Naive thymus-derived CD8-positive, alpha-beta T cell (primary cell): ENCODE results near the gene MAPK4. TPM values are rescaled to one million over a fixed set of nuclear protein-coding genes. Genes with fewer than 3 reads are reported as not detected.

Source experiments
- ATAC-seq, 2 donors: fragments of 150-1000 bp; cut with Tn5 transposase in 1 of 2; sonication (Bioruptor Pico), chemical (Tn5 transposase) in 1 of 2; 1 replicate in 1 of 2; 2 replicates in 1 of 2; pipeline ENCODE4 v1.10.0; 2021; ENCODE audit warnings: mild to moderate bottlenecking in 2 of 2, moderate library complexity in 2 of 2
- POLR2A ChIA-PET: fragments of 350-600 bp; sonication (Branson Sonifier 250); formaldehyde crosslinking; loops from one replicate; lab custom pipeline; 2021; ENCODE audit warnings: antibody characterized with exemption; lab: Charles Lee
- DNase-seq, 10 donors: peaks; one replicate each; pipeline versions ENCODE4 v3.0.0 to v3.0.0-alpha.2; 2020 to 2022
- H3K27ac Mint-ChIP-seq, 10 donors: one replicate each; pipeline ENCODE4 v1.8.0; 2020 to 2022; ENCODE audit warnings: mild to moderate bottlenecking in 10 of 10, mixed read lengths in 10 of 10, moderate library complexity in 4 of 10, inconsistent platforms in 1 of 10
- H3K27me3 Mint-ChIP-seq, 5 donors: one replicate each; pipeline ENCODE4 v1.8.0; 2021 to 2022; ENCODE audit warnings: mixed read lengths in 5 of 5
- H3K36me3 Mint-ChIP-seq, 3 donors: one replicate each; pipeline ENCODE4 v1.8.0; 2020 to 2022; ENCODE audit warnings: mixed read lengths in 3 of 3, mild to moderate bottlenecking in 2 of 3, inconsistent platforms in 1 of 3
- H3K4me1 Mint-ChIP-seq, 4 donors: one replicate each; pipeline ENCODE4 v1.8.0; 2021 to 2022; ENCODE audit warnings: mixed read lengths in 4 of 4
- H3K4me3 Mint-ChIP-seq, 10 donors: one replicate each; pipeline ENCODE4 v1.8.0; 2020 to 2022; ENCODE audit warnings: mild to moderate bottlenecking in 10 of 10, mixed read lengths in 10 of 10, moderate library complexity in 6 of 10, inconsistent platforms in 1 of 10
- H3K9me3 Mint-ChIP-seq, 9 donors: one replicate each; pipeline ENCODE4 v1.8.0; 2020 to 2022; ENCODE audit warnings: mixed read lengths in 9 of 9, mild to moderate bottlenecking in 3 of 9, inconsistent platforms in 1 of 9, moderate library complexity in 1 of 9
- polyA plus RNA-seq, 3 donors: library from polyadenylated mRNA; unstranded; fragments of 300-500 nt; fragmentation: Illumina TruSeq; gene quantifications; one replicate each; pipeline ENCODE4 v1.2.3, GENCODE V29; 2021
- total RNA-seq, 8 experiments: library from RNA in 2 of 8; stranded (reverse) in 2 of 8; gene quantifications; one replicate each; pipeline ENCODE4 v1.2.3 and lab custom pipeline; 2021 to 2026

The MAPK4 gene
- total and polyA plus RNA-seq, 5 experiments from 2014 or later = 0.39 TPM; not detected in 4

- H3K27ac Mint-ChIP-seq = no peak overlapping the region
- no peaks in the 10 kb centered on the region for H3K36me3 Mint-ChIP-seq
- H3K9me3 Mint-ChIP-seq = peaks cover 0 to 3% (median 0%) of the 10 kb centered on the region in 9 donors
- ATAC-seq (no peak), DNase-seq (no peak)
- POLR2A ChIA-PET = no interaction called here
- no peak overlapping the region for H3K4me3 Mint-ChIP-seq
- peaks cover 0 to 34% (median 7%) of the 10 kb centered on the region in 5 donors for H3K27me3 Mint-ChIP-seq
- peaks cover 0 to 2% (median 0%) of the 10 kb centered on the region in 4 donors for H3K4me1 Mint-ChIP-seq
Measured at GRCh38 chr18:50726960-50727589, 167.2 kb downstream of the MAPK4 start.

- POLR2A ChIA-PET = no interaction called here
- no peak for ATAC-seq
- no peak overlapping the region for H3K27ac Mint-ChIP-seq
- no peaks in the 10 kb centered on the region for H3K36me3 Mint-ChIP-seq
- no peak overlapping the region for H3K4me3 Mint-ChIP-seq
- DNase-seq = no peak
- peaks cover 0 to 27% (median 7%) of the 10 kb centered on the region in 5 donors for H3K27me3 Mint-ChIP-seq
- H3K4me1 Mint-ChIP-seq = peaks cover 0 to 2% (median 0%) of the 10 kb centered on the region in 4 donors
- peaks cover 0 to 3% (median 0%) of the 10 kb centered on the region in 9 donors for H3K9me3 Mint-ChIP-seq
Measured at GRCh38 chr18:50727721-50728471, 168.0 kb downstream of the MAPK4 start.

GRCh38 chr18:50729376-50729775, 169.5 kb downstream of the MAPK4 start:
- DNase-seq = no peak
- peaks cover 0 to 3% (median 0%) of the 10 kb centered on the region in 4 donors for H3K4me1 Mint-ChIP-seq
- ATAC-seq = no peak
- POLR2A ChIA-PET = no interaction called here
- no peak overlapping the region for H3K27ac Mint-ChIP-seq
- H3K9me3 Mint-ChIP-seq = peaks cover 0 to 3% (median 0%) of the 10 kb centered on the region in 9 donors
- peaks cover 0 to 34% (median 7%) of the 10 kb centered on the region in 5 donors for H3K27me3 Mint-ChIP-seq
- H3K4me3 Mint-ChIP-seq = no peak overlapping the region
- H3K36me3 Mint-ChIP-seq = no peaks in the 10 kb centered on the region

GRCh38 chr18:50729986-50730385, 170.1 kb downstream of the MAPK4 start:
- peaks cover 0 to 34% (median 7%) of the 10 kb centered on the region in 5 donors for H3K27me3 Mint-ChIP-seq
- H3K27ac Mint-ChIP-seq = no peak overlapping the region
- H3K4me1 Mint-ChIP-seq = peaks cover 0 to 3% (median 0%) of the 10 kb centered on the region in 4 donors
- peaks cover 0 to 3% (median 0%) of the 10 kb centered on the region in 9 donors for H3K9me3 Mint-ChIP-seq
- no peak overlapping the region for H3K4me3 Mint-ChIP-seq
- POLR2A ChIA-PET = no interaction called here
- DNase-seq (no peak), ATAC-seq (no peak)
- no peaks in the 10 kb centered on the region for H3K36me3 Mint-ChIP-seq

GRCh38 chr18:50734342-50734741, 174.5 kb downstream of the MAPK4 start:
- no peak overlapping the region for H3K27ac Mint-ChIP-seq
- H3K36me3 Mint-ChIP-seq = no peaks in the 10 kb centered on the region
- ATAC-seq = no peak
- peaks cover 0 to 2% (median 0%) of the 10 kb centered on the region in 9 donors for H3K9me3 Mint-ChIP-seq
- H3K4me1 Mint-ChIP-seq = peaks cover 0 to 3% (median 0%) of the 10 kb centered on the region in 4 donors
- H3K4me3 Mint-ChIP-seq = no peak overlapping the region
- POLR2A ChIA-PET = no interaction called here
- peaks cover 1 to 11% (median 5%) of the 10 kb centered on the region in 5 donors for H3K27me3 Mint-ChIP-seq
- no peak for DNase-seq

- Mint-ChIP-seq H3K36me3 (no peaks in the 10 kb centered on the region), H3K27ac (no peak overlapping the region), H3K4me3 (no peak overlapping the region)
Measured at GRCh38 chr18:50734886-50735285, 175.0 kb downstream of the MAPK4 start.

GRCh38 chr18:50737127-50737526, 177.2 kb downstream of the MAPK4 start:
- DNase-seq (no peak), ATAC-seq (no peak)
- Mint-ChIP-seq H3K4me3 (no peak overlapping the region), H3K9me3 (peaks cover 0 to 2% (median 0%) of the 10 kb centered on the region in 9 donors), H3K27me3 (peaks cover 0 to 11% (median 7%) of the 10 kb centered on the region in 5 donors), H3K27ac (no peak overlapping the region), H3K36me3 (no peaks in the 10 kb centered on the region), H3K4me1 (peaks cover 0 to 3% (median 0%) of the 10 kb centered on the region in 4 donors)
- POLR2A ChIA-PET = no interaction called here

More at GRCh38 chr18:50734886-50735285, 175.0 kb downstream of the MAPK4 start:
- H3K27me3 Mint-ChIP-seq = peaks cover 1 to 11% (median 5%) of the 10 kb centered on the region in 5 donors
- ATAC-seq (no peak), DNase-seq (no peak)
- POLR2A ChIA-PET = no interaction called here
- peaks cover 0 to 2% (median 0%) of the 10 kb centered on the region in 9 donors for H3K9me3 Mint-ChIP-seq
- peaks cover 0 to 3% (median 0%) of the 10 kb centered on the region in 4 donors for H3K4me1 Mint-ChIP-seq

GRCh38 chr18:50738098-50738757, 178.3 kb downstream of the MAPK4 start:
- no peak overlapping the region for H3K4me3 Mint-ChIP-seq
- H3K27me3 Mint-ChIP-seq = peaks cover 0 to 10% (median 7%) of the 10 kb centered on the region in 5 donors
- no peak overlapping the region for H3K27ac Mint-ChIP-seq
- no peak for DNase-seq
- no peak for ATAC-seq
- H3K36me3 Mint-ChIP-seq = no peaks in the 10 kb centered on the region
- H3K4me1 Mint-ChIP-seq = peaks cover 0 to 3% (median 0%) of the 10 kb centered on the region in 4 donors
- POLR2A ChIA-PET = no interaction called here
- peaks cover 0 to 2% (median 0%) of the 10 kb centered on the region in 9 donors for H3K9me3 Mint-ChIP-seq

GRCh38 chr18:50742952-50743351, 183.1 kb downstream of the MAPK4 start:
- H3K4me1 Mint-ChIP-seq = no peaks in the 10 kb centered on the region
- H3K9me3 Mint-ChIP-seq = peaks cover 0 to 4% (median 0%) of the 10 kb centered on the region in 9 donors
- no peak for DNase-seq
- H3K27ac Mint-ChIP-seq = no peak overlapping the region
- POLR2A ChIA-PET = no interaction called here
- H3K36me3 Mint-ChIP-seq = no peaks in the 10 kb centered on the region
- no peak overlapping the region for H3K4me3 Mint-ChIP-seq
- H3K27me3 Mint-ChIP-seq = peaks cover 0 to 26% (median 5%) of the 10 kb centered on the region in 5 donors
- no peak for ATAC-seq

GRCh38 chr18:50744253-50744652, 184.4 kb downstream of the MAPK4 start:
- ATAC-seq (no peak), DNase-seq (no peak)
- POLR2A ChIA-PET = no interaction called here
- H3K27ac Mint-ChIP-seq = no peak overlapping the region
- no peaks in the 10 kb centered on the region for H3K4me1 Mint-ChIP-seq
- no peaks in the 10 kb centered on the region for H3K36me3 Mint-ChIP-seq
- peaks cover 0 to 39% (median 7%) of the 10 kb centered on the region in 5 donors for H3K27me3 Mint-ChIP-seq
- H3K4me3 Mint-ChIP-seq = no peak overlapping the region
- H3K9me3 Mint-ChIP-seq = peaks cover 0 to 4% (median 0%) of the 10 kb centered on the region in 9 donors

- ATAC-seq (no peak), DNase-seq (no peak)
- POLR2A ChIA-PET = no interaction called here
- H3K36me3 Mint-ChIP-seq = no peaks in the 10 kb centered on the region
- H3K27me3 Mint-ChIP-seq = peaks cover 5 to 56% (median 20%) of the 10 kb centered on the region in 5 donors
- no peak overlapping the region for H3K27ac Mint-ChIP-seq
- peaks cover 0 to 4% (median 0%) of the 10 kb centered on the region in 9 donors for H3K9me3 Mint-ChIP-seq
- no peak overlapping the region for H3K4me3 Mint-ChIP-seq
- no peaks in the 10 kb centered on the region for H3K4me1 Mint-ChIP-seq
Measured at GRCh38 chr18:50745945-50746344, 186.1 kb downstream of the MAPK4 start.

GRCh38 chr18:50747849-50748242, 188.0 kb downstream of the MAPK4 start:
- POLR2A ChIA-PET = no interaction called here
- no peak overlapping the region for H3K4me3 Mint-ChIP-seq

More at GRCh38 chr18:50747849-50748242, 188.0 kb downstream of the MAPK4 start:
- DNase-seq (no peak), ATAC-seq (no peak)
- Mint-ChIP-seq H3K27me3 (peaks cover 9 to 73% (median 28%) of the 10 kb centered on the region in 5 donors), H3K4me1 (no peaks in the 10 kb centered on the region), H3K27ac (no peak overlapping the region), H3K9me3 (peaks cover 0 to 8% (median 0%) of the 10 kb centered on the region in 9 donors), H3K36me3 (no peaks in the 10 kb centered on the region)
